HG03460 (cell line): ENCODE results near the gene PXDN.

Experiments
- ATAC-seq: cut with Tn5 transposase; IDR thresholded peaks from one replicate; pipeline ENCODE4 v1.9.1; 2021; ENCODE audit not compliant: unreplicated experiment

Gene PXDN

GRCh38 chr2:1618974-1619373, 125.3 kb downstream of the PXDN start:
- no peak for ATAC-seq

DNA sequence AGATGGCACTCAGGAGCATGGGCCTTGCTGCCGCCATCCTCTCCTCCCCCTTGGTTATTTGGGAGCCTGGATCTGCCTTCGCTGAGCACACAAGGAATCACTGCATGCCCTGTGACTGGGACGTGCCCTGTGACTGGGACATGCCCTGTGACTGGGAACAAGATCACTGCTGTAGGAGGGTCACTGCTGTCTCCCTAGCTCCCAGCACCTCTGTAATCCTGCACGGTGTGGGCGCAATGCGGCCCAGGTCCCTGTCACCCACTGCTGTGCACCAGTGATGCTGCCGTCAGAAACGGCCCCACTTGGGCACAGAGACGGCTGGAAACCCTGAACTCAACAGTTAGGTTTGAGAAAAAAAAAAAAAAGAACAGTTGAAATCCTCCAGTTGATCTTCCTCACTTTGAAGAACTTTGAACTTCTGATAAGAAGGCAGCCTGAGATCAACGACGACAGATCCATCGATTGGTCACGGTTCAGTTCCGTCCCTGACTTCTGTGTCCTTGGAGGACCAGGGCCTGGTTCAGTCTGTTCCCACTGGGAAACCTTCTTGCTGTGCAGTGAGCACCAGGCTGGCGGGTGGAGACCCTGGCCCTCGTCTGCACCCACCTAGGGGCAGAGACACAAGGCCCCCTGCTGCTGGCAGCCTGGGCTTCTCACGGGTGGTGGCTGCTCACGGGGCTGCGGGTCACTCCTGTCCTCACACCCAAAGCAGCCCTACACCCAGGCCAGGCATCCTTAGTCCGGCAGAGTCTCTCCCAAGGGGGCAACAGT, 125.9 kb downstream of the PXDN start:
- ATAC-seq: no peak

DNA sequence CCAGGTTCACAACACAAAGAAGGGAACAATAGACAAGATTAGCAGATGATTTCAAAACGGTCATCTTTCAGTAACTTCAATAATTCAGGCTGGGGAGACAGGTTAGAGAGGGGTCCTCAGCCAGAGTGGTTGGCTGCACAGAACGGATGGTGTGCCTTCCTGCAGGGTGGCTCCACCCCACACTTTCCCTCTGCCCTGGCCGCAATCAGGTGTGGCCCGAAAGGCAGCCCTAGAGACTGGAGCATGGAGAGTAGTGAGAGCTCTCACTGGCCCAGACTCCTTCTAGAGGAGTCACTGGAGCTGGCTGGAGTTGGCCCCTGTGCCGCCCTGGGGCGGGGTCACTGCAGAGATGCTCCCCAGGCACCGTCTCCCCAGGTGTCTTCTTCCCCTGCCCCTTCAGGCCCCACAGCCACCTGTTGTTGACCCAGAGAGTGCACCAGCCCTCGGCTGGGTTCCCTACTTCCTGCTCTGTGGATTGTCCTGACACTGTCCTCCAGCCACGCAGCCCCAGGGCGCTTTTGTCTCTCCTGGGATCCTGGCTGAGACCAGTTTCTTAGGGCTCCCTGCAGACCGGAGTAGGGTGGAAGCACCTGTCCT, 126.8 kb downstream of the PXDN start:
- no peak for ATAC-seq

DNA sequence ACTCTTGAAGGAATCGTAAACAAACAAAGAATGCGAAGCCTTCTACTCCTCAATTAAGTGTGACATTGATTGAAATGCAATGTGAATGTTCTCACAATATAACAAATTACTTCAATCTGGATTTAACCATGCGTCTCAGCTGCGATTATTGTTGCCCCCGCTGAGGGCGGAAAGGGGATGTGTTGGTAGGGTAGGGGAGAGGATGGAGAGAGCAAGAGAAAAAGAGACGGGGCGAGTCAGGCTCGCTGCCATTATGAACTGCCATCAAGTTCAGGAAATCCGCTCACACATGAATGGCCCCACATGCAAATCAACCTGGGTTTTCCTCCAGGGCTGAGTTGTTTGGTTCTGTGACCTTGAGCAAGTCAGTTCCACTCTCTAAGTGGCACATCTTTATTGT, 129.8 kb downstream of the PXDN start:
- peak; percentile 87 for ATAC-seq

- ATAC-seq: no peak
These were observed 130.5 kb downstream of the PXDN start for GRCh38 chr2:1613731-1614354.

GRCh38 chr2:1613078-1613445, 131.3 kb downstream of the PXDN start:
- ATAC-seq: no peak

GRCh38 chr2:1612391-1613077, 131.8 kb downstream of the PXDN start:
- ATAC-seq: no peak

GRCh38 chr2:1611886-1612285, 132.4 kb downstream of the PXDN start:
- ATAC-seq: no peak

GRCh38 chr2:1610096-1610485, 134.2 kb downstream of the PXDN start:
- no peak for ATAC-seq

DNA sequence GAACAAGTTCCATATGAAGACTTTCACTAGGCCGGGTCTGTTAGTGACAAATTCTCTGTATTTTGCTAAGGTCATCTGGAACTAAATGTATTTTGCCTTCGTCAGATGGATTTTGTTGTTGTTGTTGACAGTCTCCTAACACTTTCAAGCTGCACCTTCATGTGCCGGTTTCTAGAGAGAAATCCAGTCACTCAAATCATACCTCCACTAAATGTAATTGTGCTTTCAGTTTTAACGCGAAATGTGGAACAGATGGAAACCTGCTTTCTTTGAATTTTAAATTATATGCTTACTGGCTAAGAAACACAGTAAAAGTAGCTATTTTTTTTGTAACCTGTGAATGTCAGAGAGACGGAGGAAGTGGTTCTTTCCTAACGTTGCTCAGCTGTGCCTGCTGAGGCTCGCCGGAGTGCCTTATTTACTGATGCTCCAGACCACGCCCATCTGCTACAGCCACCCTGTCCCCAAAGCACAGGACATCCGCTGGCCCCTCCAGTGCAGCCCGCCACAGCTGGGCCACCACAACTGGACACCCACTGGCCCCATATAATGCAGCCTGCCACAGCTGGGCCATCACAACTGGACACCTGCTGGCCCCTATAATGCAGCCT, 134.7 kb downstream of the PXDN start:
- ATAC-seq: no peak

DNA sequence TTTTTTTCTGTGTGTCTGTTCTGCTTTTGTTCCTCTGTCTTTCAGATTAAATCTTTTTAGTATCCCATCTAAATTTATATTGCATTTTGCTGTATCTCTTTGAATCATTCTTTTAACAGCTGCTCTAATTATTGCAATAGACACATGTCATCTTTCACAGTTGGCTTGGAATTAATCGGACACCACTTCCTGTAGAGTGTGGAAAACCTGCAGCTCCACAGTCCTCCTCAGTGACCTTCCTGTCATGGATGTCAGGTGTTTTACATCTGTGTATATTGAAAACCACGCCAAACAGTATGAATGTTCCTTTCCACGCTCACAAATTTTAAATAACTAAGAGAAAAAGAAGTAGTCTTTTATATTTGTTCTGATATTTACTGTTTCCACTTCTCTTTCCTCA, 135.3 kb downstream of the PXDN start:
- no peak for ATAC-seq

DNA sequence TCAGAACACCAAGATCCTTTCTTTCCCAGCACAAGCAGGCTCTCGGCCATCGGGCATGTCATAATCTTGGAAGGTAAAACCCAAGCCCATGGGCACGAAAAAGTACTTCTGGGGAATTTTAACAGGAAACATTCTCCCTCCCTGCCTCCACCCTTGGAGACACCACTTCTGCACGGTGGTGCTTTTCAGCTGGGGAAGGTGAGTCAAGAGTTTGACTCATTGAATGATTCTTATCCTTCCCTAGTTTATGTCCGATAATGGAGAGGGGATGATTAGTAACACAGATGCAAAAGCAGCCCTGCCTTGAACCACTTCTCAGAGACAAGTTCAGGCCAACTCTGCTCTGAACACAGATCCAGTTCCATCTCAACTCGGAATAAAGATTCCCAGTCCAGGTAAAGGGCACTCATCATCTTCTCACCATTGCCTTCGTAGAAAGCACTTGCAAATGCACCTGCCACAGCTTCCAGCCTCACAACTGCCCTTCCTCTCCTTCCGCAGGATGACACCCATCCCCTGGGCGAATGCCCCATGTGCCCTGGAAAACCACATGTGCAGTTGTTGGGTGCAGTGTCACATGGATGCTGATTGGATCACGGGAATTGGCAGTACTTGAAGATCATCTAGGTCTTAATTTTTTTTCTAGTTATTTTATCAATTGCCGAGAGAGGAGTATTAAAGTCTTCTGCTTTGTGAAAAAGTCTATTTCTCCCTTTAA, 136.2 kb downstream of the PXDN start:
- ATAC-seq: no peak

- no peak for ATAC-seq
These were observed 136.9 kb downstream of the PXDN start for GRCh38 chr2:1607236-1607920.

- ATAC-seq: no peak
These were observed 137.7 kb downstream of the PXDN start for GRCh38 chr2:1606421-1607235.

DNA sequence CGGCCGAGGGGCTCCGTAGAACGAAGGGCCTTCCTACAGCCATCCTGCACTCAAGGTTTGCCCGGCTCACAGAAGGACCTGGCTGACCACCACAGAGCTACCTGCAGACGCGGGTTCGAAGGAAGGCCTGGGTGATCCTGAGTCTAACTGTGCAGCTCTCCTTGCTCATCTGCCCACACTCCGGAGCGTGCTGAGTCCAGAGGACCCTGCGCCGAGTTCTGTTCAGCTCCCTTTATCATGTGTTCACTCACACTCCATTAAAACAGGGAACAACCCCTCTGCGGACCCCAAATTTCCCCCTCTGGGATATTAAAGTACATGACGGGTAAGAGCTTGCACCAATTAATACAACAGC, 138.3 kb downstream of the PXDN start:
- ATAC-seq: no peak

DNA sequence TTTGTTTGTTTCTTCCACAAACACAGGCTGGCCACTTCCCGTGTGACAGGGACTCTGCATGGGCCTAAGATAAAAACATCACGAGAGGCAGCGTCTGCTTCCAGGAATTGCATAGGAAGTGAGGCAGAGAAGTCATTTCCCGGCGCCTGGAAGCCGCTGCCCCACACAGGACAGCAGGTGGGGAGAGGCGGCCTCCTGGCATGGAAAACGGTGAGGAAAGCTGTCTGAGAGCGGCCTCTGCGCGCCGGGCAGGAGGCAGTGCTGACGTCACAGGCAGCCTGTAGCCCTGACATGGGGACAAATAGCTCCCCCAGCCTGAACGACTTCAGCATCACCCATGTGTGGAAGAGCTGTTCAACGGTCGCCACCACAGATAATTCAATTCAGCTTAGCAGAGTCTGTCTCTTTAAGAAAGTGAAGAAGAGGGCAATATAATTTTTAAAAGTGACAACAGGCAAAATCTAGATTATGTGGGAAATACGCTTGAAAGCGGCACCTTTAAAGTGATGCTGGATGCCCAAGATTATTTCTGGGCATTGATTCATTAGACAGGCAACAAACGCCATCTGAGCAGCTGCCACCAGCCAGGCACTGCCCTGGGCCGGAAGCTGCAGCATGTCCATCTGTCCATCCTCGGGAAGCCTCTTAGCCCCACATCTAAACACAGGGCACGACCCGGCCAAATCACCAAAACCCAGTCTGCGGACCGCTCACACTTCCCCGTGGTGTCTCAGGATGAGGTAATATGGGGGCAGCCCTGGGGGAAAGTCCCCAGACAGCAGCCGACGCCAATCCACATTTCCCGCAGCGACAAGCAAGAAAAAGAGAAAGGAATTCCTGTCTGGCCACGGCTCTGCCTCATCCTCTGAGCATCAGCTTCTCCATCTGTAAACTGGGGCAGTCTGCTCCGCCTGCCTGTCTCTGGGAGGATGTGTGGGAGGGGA, 138.9 kb downstream of the PXDN start:
- no peak for ATAC-seq

DNA sequence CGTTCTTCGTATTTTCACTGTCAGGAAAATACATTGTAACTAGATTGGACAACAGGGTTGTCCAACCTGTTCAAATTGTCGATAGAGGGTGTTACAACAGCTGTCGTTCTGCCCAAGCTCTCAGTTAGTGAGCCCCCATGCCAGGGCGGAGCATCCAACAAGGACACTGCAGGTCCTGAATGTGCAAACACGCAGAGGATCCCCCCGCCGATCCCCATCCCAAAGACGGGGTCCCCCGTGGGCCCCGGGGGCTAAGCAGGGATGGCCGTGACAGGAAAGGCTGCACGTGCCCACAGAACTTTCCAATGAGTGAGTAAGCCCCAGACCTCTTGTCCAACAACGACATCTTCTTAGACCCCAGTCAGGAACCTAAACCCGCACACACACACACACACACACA, 140.8 kb downstream of the PXDN start:
- ATAC-seq: no peak

- no peak for ATAC-seq
These were observed 141.3 kb downstream of the PXDN start for GRCh38 chr2:1603059-1603458.
